Measurements from ENCODE around the gene NUPR2.

DNA sequence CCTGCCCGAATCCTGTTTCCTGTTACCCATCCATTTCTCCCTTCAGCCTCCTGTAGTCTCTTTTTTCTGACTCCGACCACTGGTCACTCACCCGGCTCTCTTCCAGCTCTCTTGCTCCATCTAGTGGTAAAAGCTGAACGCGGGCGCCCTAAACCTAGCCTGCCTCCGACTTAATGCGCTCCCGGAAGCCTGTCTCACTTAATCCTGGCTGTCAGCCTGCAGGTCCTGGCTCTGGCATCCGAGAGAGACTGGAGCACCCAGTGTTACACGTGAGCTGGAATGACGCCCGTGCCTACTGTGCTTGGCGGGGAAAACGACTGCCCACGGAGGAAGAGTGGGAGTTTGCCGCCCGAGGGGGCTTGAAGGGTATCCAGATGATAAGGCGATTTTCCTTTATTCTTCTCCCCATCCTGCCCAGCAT is 41.8 kb downstream of the NUPR2 start:
- TF ChIP-seq, protein P1, sequence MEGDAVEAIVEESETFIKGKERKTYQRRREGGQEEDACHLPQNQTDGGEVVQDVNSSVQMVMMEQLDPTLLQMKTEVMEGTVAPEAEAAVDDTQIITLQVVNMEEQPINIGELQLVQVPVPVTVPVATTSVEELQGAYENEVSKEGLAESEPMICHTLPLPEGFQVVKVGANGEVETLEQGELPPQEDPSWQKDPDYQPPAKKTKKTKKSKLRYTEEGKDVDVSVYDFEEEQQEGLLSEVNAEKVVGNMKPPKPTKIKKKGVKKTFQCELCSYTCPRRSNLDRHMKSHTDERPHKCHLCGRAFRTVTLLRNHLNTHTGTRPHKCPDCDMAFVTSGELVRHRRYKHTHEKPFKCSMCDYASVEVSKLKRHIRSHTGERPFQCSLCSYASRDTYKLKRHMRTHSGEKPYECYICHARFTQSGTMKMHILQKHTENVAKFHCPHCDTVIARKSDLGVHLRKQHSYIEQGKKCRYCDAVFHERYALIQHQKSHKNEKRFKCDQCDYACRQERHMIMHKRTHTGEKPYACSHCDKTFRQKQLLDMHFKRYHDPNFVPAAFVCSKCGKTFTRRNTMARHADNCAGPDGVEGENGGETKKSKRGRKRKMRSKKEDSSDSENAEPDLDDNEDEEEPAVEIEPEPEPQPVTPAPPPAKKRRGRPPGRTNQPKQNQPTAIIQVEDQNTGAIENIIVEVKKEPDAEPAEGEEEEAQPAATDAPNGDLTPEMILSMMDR (conservative IDR thresholded peaks at IDR 0.05; ENCODE audit: low read depth, low read length) = peak; percentile 96
- no peak for TF ChIP-seq RFX5 (IDR thresholded peaks at IDR 0.05; ENCODE audit: low read depth, low read length)
- no peak for TF ChIP-seq FOS (IDR thresholded peaks at IDR 0.05; ENCODE audit: low read depth, low read length)
- no peak for TF ChIP-seq MXI1 (IDR thresholded peaks at IDR 0.05; ENCODE audit: borderline replicate concordance, low read depth, low read length)
- peak; percentile 95 for TF ChIP-seq RAD21 (IDR thresholded peaks at IDR 0.05; ENCODE audit: low read length)
- TF ChIP-seq MAZ (IDR thresholded peaks at IDR 0.05; ENCODE audit: borderline replicate concordance, low read depth, low read length) = no peak
- TF ChIP-seq POLR2A (IDR thresholded peaks at IDR 0.05; ENCODE audit: low read depth, low read length) = 0 out of 2 replicates have a peak, but pooled peaks have one; percentile 31

Data from IMR-90 (cell line).